T1000 (cell line): ENCODE results near the gene DEGS2.
"Not testable (repeated sequence)": the region's sequence is repeated elsewhere in the genome, so short reads cannot be mapped to it uniquely, and the experiment has no call there.

ENCODE experiments used
- DNase-seq: peaks from one replicate; lab custom pipeline; 2025; ENCODE audit warnings: mixed read lengths; lab: John Stamatoyannopoulos, UW

The DEGS2 gene

GRCh38 chr14:100178691-100179090 lies 19.2 kb upstream of the DEGS2 start:
- no peak for DNase-seq

DNA sequence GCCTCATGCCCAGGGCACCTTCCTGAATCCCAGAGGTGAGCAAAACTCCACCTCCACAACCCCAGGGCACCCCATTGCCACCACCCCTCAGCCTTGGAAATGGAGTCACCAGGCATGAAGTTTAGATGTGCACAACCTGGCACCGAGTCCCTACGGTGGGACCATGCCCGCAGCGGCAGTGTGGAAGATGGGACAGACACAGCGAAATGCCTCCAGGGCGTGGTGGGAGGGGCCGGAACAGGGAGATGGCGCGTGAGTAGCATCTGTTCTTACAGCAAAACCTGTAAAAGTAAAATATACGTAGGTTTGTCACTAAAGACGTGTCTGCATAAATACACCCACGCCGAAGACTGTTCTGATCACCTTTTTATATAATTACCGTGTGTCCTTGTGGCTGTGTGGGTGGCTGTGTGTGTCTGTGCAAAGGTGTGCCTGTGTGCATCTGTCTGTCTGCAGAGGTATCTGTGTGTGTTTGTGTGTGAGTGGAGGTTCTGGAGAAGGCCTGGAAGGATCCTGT lies 17.4 kb upstream of the DEGS2 start:
- DNase-seq: no peak

DNA sequence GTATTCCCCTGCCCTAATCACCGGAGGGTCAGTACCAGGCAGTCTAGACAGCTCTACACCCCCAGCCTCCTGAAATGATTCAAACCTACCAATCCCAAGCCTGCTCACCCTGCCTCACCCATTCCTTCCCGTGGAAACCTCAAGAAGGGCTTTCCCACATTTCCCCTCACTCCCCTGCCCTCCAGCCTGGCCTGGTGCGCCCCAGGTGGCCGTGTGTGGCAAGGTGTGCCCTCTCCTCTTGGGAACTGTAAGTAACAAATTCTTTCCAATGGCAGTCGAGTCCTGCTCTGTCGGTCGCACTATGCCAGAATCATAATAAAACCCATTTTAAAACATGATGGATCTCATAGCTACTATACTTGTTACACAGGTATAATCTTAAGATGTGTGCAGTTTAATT lies 13.9 kb upstream of the DEGS2 start:
- no peak for DNase-seq

DNA sequence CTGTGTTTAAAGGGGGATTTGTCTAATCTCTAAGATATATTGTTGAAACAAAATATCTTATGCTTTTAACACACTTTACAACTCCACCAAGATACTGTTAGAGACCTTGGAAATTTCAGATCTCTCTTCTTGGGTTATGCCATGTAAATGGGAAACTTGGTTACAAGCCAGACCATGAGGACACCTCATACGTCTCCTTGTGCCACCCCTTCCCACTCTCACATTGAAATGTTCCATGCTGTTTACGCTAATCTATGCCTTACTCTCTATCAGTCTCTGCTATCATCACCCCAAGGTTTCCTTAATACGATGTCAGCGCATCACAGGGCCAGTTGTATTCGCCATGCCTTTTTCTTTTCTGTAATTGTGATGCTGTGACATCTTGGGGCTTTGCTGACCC lies 13.4 kb upstream of the DEGS2 start:
- DNase-seq: no peak

- DNase-seq: no peak
Observed at GRCh38 chr14:100170880-100171279, 11.4 kb upstream of the DEGS2 start.

DNA sequence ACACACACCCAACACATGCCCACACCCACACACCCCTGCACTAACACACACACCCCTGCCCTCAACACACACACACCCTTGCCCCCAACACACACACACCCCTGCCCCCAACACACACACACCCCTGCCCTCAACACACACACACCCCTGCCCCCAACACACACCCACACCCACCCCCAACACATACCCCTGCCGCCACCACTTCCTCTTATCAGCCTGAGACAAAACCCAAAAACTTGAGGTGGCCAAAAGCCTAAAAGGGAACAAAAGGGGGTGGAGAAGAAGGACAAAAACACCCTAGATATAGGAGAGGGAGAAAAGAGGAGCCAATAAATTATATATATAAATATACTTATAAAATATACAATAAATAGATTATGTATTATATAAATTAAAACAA lies 9.1 kb upstream of the DEGS2 start:
- no peak for DNase-seq

DNA sequence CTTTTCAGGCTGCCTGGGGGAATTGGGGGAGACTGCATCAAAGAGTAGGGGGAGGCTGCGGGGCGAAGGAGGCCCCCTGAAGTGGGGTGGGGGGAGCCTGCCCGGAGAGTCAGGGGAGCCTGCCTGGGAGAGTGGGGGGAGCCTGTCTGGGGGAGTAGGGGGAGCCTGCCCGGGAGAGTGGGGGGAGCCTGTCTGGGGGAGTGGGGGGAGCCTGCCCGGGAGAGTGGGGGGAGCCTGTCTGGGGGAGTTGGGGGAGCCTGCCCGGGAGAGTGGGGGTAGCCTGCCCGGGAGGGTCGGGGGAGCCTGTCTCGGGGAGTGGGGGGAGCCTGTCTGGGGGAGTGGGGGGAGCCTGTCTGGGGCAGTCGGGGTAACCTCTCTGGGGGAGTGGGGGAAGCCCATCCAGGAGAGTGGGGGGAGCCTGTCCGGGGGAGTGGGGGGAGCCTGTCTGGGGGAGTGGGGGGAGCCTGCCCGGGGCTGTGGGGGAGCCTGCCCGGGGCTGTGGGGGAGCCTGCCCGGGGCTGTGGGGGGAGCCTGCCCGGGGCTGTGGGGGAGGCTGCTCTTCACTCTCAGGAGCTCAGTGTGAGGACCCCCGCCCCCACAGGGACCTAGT lies 6.5 kb upstream of the DEGS2 start:
- DNase-seq: no peak

- DNase-seq: no peak
Observed at GRCh38 chr14:100165376-100165775, 5.9 kb upstream of the DEGS2 start.

GRCh38 chr14:100160534-100160916 lies 1.1 kb upstream of the DEGS2 start:
- no peak for DNase-seq

DNA sequence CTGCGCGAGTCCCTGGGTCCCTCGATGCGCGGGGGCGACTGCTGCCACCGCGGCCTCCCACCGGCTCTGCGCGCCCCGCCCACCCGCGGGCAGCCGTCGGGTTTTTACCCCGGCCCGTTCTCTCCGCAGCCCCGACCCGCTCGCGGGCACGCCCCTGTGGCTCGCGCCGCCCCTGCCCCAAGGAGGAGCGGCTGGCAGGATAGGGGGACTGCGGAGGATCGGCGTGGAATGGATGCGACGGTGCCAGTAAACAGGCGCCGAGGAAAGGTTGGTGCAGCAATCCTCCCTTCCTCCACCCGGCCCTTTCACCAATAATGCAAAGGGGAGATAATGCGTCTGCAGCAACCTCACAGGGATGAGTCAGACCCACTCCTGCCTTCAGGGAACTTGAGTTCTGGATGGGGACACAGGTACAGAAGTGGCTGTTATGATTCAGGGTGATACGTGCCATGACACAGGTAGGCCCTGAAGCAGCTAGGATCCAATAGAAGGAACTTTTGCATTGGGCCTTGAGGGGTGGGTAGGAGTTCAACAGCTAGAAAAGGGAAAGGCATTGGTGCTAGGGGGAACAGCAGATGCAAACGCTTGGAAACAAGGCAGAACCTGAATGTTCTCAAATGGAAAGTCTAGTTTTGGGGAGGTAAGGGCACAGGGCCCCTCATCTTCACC lies 554 bp upstream of the DEGS2 start:
- DNase-seq: no peak

DNA sequence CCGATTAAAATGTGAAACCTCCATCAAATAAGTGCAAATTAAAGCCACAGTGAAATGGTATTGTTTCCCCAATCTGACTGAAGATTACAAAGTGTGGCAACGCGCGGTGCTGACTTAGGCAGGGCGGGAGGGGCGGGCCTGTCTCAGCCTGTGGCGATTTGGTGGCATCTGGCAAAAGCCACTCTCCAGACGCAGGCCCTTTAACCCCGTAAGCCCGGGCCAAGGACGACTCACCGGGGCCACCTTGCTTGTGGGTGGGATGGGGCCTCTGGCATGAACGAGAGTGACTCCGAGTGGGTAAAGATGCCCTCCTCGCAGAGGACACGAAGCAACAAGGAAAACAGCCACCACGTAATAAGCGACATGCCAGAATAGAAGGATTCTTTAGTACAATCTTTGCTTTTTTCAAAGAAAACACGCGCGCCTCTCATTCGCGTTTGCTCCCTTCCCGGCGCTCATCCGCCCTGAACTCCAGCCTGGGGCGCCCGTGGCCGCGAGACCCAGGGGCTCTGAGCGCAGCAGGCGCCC lies 815 bp downstream of the DEGS2 start:
- no peak for DNase-seq

GRCh38 chr14:100157548-100158232 lies 1.8 kb downstream of the DEGS2 start:
- DNase-seq: not testable (repeated sequence)

DNA sequence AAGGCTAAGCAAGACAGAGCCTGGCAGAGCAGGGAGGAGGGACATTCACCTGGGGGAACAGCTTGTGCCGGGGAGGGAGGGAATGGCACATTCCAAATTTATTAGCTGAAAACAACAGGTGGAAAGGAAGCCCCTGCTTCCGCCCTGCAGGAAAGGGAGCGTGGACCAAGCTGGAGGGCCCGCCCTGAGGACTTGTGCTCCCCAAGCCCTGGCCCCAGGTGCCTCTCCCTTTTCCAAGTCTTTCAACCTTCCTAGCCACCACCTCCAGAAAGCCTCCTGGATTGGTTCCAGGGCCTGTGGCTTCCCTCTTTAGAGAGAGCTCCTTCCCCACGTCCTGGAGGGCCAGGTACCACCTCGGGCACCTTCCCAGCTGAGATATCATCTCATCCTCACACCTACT lies 2.7 kb downstream of the DEGS2 start:
- DNase-seq: no peak

GRCh38 chr14:100155756-100156616 lies 3.5 kb downstream of the DEGS2 start:
- no peak for DNase-seq

GRCh38 chr14:100155049-100155621 lies 4.3 kb downstream of the DEGS2 start:
- DNase-seq: no peak

DNA sequence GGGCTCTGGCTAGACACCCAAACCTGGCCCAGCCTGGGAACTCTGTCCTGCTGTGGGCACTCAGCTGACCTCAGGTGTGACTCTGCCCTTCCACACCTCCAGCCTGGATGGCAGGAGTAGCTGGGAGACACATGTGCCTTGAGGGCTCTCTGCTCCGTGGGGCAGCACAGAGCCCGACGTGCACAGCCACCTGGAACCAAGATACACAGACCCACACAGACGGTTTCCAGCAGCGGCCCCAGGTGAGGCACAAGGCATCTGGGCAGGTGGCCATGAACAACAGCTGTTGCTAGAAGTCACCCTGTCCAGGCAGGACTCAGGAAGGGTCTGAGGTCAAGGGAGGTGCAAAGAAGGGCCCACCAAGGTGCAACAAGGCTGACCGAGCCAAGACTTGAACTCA lies 5.9 kb downstream of the DEGS2 start:
- DNase-seq: no peak

DNA sequence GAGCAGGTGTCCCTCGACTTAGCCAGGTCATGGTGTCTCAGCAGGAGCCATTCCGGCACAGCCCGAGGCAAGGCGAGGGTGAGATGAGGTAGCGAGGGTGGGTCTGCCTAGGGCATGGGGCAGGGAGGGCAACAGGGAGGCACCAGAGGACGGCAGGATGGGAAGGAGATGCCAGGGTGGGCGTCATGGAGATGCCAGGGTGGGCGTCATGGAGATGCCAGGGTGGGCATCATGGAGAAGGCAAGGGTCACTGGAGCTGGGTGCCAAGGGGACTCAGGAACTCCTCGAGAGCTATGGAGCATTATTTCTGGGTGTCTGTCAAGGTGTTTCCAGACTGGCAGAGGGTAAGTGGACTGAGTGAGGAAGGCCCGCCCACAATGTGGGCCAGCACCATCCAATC lies 7.4 kb downstream of the DEGS2 start:
- no peak for DNase-seq

DNA sequence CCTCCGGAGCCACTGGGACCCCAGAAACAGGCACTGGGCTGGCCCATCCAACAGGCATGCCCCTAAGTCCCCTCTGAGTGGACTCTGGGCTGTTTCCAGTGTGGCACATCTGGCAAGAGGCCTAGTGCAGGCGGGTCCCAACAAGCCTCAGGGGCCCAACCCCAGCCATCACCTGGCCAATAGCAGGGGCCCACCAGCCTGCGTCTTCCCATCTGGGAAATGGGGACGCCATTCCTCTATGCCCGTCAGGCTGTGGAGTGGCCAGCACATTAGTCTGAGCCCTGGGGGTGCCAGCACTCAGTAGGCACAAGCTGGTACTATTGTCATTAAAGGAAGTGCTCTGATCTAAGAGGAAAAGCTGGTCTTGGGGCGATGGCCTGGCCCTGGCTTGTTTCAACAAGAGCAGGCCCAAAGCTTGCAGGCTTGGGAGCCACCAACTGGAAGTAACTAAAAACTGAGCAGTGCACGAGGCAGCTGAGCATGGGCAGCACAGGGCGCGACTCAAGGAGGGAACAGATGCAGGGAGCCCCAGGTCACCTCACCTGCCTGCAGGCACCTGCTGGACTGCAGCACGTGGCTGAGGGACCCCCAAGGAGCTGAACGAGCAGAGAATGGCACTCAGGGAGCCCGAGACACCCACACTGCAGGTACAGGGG lies 8.4 kb downstream of the DEGS2 start:
- no peak for DNase-seq

GRCh38 chr14:100149851-100150611 lies 9.4 kb downstream of the DEGS2 start:
- no peak for DNase-seq
